ENCODE measurements around the gene ARMC6. TPM values are rescaled to one million over a fixed set of nuclear protein-coding genes. Genes with fewer than 3 reads are reported as not detected.

ARMC6 gene
- 38.2 and 40.3 TPM in 2 replicates for total RNA-seq (2014; rRNA removed; shearing (Covaris generic))

- DNase-seq (ENCODE audit: low read depth): peak; percentile 84
Measured at GRCh38 chr19:19033426-19034203, at the start of gene ARMC6, which contains the start of gene SUGP2. Gene ARMC6 (plus strand): TSS chr19:19033603. CDS start chr19:19034210, 607 bp downstream. Gene SUGP2 (minus strand): TSS chr19:19033517. CDS start chr19:19031071, 2,446 bp downstream.

GRCh38 chr19:18984251-18984650, 49.2 kb upstream of the ARMC6 start:
- no peak for DNase-seq (ENCODE audit: low read depth)

- no peak for DNase-seq (ENCODE audit: low read depth)
Measured at GRCh38 chr19:18985257-18985656, 48.1 kb upstream of the ARMC6 start.

- no peak for DNase-seq (ENCODE audit: low read depth)
Measured at GRCh38 chr19:18987456-18987855, 45.9 kb upstream of the ARMC6 start.

- DNase-seq (ENCODE audit: low read depth): no peak
Measured at GRCh38 chr19:18989316-18989715, 44.1 kb upstream of the ARMC6 start.

GRCh38 chr19:18990128-18990708, 43.2 kb upstream of the ARMC6 start:
- DNase-seq (ENCODE audit: low read depth): no peak

GRCh38 chr19:18991006-18991405, 42.4 kb upstream of the ARMC6 start:
- no peak for DNase-seq (ENCODE audit: low read depth)

GRCh38 chr19:18991468-18991867, 41.9 kb upstream of the ARMC6 start:
- DNase-seq (ENCODE audit: low read depth): no peak

GRCh38 chr19:18992696-18993095, 40.7 kb upstream of the ARMC6 start:
- no peak for DNase-seq (ENCODE audit: low read depth)

- DNase-seq (ENCODE audit: low read depth): no peak
Measured at GRCh38 chr19:18993115-18993514, 40.3 kb upstream of the ARMC6 start.

- peak; percentile 76 for DNase-seq (ENCODE audit: low read depth)
Measured at GRCh38 chr19:18995804-18996241, 37.6 kb upstream of the ARMC6 start.

- DNase-seq (ENCODE audit: low read depth): no peak
Measured at GRCh38 chr19:18996351-18996750, 37.1 kb upstream of the ARMC6 start.

GRCh38 chr19:18996796-18997394, 36.5 kb upstream of the ARMC6 start:
- no peak for DNase-seq (ENCODE audit: low read depth)

GRCh38 chr19:18998276-18998675, 35.1 kb upstream of the ARMC6 start:
- DNase-seq (ENCODE audit: low read depth): no peak

GRCh38 chr19:18999016-18999758, 34.2 kb upstream of the ARMC6 start:
- DNase-seq (ENCODE audit: low read depth): peak; percentile 75

GRCh38 chr19:18999896-19000620, 33.3 kb upstream of the ARMC6 start:
- peak; percentile 34 for DNase-seq (ENCODE audit: low read depth)

GRCh38 chr19:19004144-19004543, 29.3 kb upstream of the ARMC6 start:
- no peak for DNase-seq (ENCODE audit: low read depth)

- DNase-seq (ENCODE audit: low read depth): peak; percentile 60
Measured at GRCh38 chr19:19006213-19006612, 27.2 kb upstream of the ARMC6 start.

GRCh38 chr19:19009951-19010350, 23.5 kb upstream of the ARMC6 start:
- no peak for DNase-seq (ENCODE audit: low read depth)

- DNase-seq (ENCODE audit: low read depth): no peak
Measured at GRCh38 chr19:19010551-19010950, 22.9 kb upstream of the ARMC6 start.

- DNase-seq (ENCODE audit: low read depth): peak; percentile 62
Measured at GRCh38 chr19:19021115-19021514, 12.3 kb upstream of the ARMC6 start.

Data from M059J (cell line).